GM12801 (cell line): ENCODE data around the gene FHAD1.

ENCODE experiments used
- TF ChIP-seq, protein P1 (sequence below): IDR thresholded peaks from one replicate; pipeline ENCODE4 v1.5.1; 2011; ENCODE audit warnings: control low read depth; ENCODE audit not compliant: insufficient read length; ENCODE audit errors: extremely low read depth

The FHAD1 gene

DNA sequence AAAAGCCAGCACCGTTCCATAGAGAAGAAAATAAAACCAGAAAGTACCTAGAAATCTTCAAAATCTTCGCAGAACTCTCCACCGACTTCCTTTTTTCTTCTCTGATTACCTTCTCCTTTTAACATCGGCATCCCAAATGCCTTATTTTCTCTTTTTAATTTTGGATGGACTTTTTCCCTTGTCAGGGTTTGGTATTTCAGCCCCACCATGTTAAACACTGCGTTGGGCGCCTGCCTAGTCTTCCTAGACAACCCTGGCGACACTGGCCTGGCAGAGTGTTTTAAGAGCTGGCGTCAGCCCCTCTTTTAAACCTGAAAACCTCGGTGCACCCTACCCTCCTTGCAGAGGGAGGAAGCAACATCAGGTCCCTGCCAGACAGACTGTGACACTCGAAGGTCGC, 96.7 kb downstream of the FHAD1 start:
- TF ChIP-seq, protein P1, sequence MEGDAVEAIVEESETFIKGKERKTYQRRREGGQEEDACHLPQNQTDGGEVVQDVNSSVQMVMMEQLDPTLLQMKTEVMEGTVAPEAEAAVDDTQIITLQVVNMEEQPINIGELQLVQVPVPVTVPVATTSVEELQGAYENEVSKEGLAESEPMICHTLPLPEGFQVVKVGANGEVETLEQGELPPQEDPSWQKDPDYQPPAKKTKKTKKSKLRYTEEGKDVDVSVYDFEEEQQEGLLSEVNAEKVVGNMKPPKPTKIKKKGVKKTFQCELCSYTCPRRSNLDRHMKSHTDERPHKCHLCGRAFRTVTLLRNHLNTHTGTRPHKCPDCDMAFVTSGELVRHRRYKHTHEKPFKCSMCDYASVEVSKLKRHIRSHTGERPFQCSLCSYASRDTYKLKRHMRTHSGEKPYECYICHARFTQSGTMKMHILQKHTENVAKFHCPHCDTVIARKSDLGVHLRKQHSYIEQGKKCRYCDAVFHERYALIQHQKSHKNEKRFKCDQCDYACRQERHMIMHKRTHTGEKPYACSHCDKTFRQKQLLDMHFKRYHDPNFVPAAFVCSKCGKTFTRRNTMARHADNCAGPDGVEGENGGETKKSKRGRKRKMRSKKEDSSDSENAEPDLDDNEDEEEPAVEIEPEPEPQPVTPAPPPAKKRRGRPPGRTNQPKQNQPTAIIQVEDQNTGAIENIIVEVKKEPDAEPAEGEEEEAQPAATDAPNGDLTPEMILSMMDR, result no peak

DNA sequence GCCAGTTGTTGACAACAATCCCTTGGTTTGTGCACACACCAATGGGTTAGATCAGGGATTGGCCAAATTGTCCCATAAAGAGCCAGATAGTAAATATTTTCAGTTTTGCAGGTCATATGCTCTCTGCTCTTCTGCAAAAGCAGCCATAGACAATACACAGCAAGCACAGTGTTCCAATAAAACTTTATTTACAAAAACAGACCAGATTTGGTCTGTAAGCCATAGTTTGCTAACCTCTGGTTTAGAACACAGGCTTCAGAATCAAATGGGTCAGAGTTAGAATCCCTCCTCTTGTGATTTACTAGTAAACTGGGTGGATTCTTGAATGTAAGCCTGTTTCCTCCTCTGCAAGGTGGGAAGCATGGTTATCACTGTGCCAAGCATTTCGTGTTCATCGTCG, 97.4 kb downstream of the FHAD1 start:
- TF ChIP-seq, protein P1, result no peak

DNA sequence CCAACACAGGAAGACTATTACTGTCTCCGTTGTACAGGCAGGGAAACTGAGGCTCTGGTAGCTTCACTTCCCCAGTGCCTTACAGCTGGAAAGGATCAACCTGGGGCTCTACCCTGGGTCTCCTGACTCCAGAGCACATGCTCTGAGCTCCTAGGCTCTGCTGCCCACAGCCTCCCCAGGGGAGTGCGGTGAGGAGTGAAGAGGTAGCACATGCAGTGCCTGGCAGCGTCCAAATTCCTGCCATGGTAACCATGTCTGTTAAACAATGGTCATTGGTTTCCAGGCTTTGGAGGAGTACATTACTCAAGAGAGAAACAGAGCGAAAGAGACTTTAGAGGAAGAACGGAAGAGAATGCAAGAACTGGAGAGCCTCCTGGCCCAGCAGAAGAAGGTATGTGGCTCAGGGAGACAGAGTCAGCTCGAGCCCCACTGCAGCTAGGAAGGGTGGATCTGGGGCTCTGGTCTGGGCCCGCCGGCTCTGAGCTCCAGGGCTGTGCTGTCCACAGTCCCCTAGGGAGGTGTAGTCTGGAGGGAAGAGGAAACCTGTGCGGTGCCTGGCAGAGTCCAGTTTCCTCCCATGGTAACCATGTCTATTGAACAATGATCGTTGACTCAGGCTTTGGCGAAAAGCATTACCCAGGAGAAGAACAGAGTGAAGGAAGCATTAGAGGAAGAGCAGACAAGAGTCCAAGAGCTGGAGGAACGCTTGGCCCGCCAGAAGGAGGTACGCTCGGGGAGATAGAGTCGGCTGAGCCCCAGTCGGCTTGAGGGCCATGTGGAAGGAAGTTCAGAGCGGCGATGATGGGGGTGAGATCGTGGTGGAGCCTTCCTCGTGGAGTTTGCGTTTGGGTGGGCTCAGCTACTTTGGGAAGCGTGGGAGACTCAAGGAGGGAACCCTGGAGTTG, 98.0 kb downstream of the FHAD1 start:
- TF ChIP-seq, protein P1, result no peak

DNA sequence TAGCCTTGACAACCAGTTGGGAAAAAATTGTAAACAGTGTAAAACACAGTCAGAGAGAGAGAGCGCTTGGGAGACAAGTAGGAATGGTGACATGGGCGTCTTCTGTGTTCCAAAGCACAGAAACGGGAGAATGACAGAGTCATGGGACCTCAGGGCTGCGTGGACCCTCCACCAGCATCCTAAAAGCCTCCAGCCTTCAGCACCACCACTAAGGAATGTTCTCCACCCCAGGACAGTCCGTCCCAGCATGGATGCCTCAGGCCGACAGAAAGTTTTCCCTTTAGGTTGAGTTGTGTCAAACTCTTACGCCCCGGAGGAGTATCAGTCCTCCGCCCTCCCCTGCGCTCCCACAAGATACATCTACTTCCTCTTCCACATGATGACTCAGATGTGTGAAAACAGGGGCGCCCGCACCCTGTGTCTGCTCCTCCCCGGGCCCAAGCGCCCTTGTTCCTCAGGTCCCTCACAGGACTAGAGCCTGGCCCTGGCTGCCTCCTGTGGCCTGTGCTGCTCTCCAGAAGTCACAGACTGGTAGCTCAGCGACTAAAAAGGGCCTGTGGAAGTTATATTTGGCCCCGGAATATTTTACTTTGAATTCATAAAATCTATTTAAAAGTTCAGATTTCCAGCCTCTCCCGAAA, 98.8 kb downstream of the FHAD1 start:
- TF ChIP-seq, protein P1, result no peak

DNA sequence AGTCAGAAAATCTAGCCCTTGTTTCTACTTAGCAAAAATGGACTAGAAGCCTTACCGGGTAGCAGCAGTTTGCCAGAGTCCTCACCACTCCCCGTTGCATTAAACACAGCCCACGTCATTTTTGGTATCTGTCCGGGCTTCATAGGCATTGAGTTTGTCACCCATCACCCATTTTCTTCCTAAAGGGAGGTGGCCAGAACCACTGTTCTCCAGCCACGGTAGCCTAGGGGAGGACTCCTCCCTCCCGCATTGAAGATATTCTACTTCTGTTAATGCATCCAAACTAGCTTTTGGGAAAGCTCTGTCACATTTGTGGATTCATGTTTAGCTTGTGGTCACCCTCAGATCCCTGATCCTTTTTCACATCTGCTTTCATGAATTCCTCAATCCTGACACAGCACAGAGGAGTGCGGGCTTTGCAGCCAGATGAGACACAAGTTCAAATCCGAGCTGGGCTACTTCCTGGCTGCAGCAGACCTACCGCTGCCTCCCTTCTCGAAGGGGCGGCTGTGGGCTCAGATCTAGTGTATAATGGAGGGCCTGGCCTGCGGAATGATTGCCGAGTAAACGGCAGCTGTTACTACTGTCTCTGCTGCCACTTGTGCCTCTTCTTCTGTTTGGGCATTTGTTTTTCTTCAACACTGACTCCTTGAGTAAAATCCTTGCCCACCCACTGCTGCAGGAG, 99.5 kb downstream of the FHAD1 start:
- TF ChIP-seq, protein P1, result no peak

DNA sequence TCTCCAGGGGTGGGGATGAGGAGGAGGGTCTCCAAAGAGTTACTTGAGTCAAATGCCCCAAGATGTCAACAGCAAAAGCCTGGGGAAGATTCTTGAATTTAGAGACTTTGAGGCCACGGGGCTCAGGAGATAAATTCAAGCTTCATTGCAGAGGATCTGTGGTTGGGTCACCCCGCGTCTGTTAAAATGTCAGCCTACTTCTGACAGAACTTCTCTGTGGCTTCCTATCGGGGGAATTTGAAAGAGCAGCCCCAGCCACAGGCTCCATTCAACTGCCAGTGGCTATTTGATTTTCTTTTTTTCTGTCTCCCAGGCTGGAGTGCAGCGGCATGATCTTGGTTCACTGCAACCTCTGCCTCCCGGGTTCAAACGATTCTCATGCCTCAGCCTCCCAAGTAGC, 100.2 kb downstream of the FHAD1 start:
- TF ChIP-seq, protein P1, result no peak

DNA sequence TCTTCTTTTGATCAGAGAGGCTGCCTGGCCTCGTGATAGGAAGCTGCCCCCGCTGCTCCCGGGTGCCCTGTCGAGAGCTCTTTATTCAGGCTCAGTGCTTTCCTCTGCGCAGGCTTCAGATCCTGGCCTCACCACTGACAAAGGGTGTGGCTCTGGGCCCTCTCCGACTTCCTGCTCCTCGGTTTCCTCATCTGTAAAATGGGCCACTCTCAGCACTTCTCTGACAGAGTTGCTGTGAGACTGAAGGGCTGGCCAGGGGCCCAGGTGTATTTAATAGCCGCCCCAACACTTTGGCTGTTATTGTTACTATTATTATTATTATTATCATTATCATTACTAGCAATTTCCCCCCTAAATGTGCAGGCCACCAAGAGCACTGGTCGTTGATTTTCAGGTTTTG, 101.6 kb downstream of the FHAD1 start:
- TF ChIP-seq, protein P1, result no peak
